HepG2 (cell line): ENCODE results near the gene JTB. TPM values are rescaled to one million over a fixed set of nuclear protein-coding genes. Genes with fewer than 3 reads are reported as not detected.

Experiments used
- ATAC-seq: fragments of 200-7000 bp; cut with Tn5 transposase; 3 replicates; pipeline ENCODE4 v1.9.1; 2020; ENCODE audit warnings: mild to moderate bottlenecking, moderate library complexity
- BruUV-seq: library from RNA; stranded (reverse); fragments of 400-500 nt; replicated peaks from 2 replicates; lab custom pipeline; 2021; lab: Mats Ljungman, UMichigan
- CTCF ChIA-PET: fragments of 300-600 bp; formaldehyde crosslinking; extraction: SDS; loops from one replicate; lab custom pipeline; 2021; ENCODE audit warnings: low total read pairs, inconsistent platforms, low intra/inter-chr PET ratio; lab: Yijun Ruan, JAX
- POLR2A ChIA-PET: fragments of 350-600 bp; sonication (Branson Sonifier 250); formaldehyde crosslinking; loops from one replicate; lab custom pipeline; 2020; ENCODE audit warnings: antibody characterized with exemption, inconsistent platforms; lab: Yijun Ruan, JAX
- DNase-seq: peaks from one replicate; pipeline ENCODE4 v3.0.0-alpha.2; 2015; ENCODE audit warnings: low spot score
- FAIRE-seq: peaks from 3 replicates; lab custom pipeline; 2011; peaks lifted over from hg19 to GRCh38; lab: Jason Lieb, UNC
- H2AFZ ChIP-seq: one replicate; pipeline ENCODE4 v1.6.1; 2011; ENCODE audit warnings: low read length, inconsistent platforms
- H3K27ac ChIP-seq: fragments of 300-600 bp; 3 replicates; pipeline ENCODE4 v1.8.0; 2011; ENCODE audit warnings: mixed run types, mild to moderate bottlenecking, mixed read lengths, low read length, inconsistent platforms; ENCODE audit not compliant: insufficient read depth; ENCODE audit errors: extremely low read length
- H3K27me3 ChIP-seq, 2 experiments: fragments of 200-600 bp in 1 of 2; 2 replicates in 1 of 2; 3 replicates in 1 of 2; pipeline versions ENCODE4 v1.6.0 to v1.8.0; 2011; ENCODE audit warnings: low read length in 2 of 2, mild to moderate bottlenecking in 2 of 2, moderate library complexity in 2 of 2, inconsistent platforms in 1 of 2; ENCODE audit not compliant: insufficient read depth in 2 of 2, control insufficient read depth in 1 of 2
- H3K36me3 ChIP-seq, 2 experiments: fragments of 200-600 bp in 1 of 2; replicated peaks in 1 of 2; 2 replicates in 1 of 2; 3 replicates in 1 of 2; pipeline versions ENCODE4 v1.5.1 to v1.8.0; 2011; ENCODE audit warnings: low read length in 2 of 2, inconsistent platforms in 1 of 2; ENCODE audit not compliant: insufficient read depth in 2 of 2, control insufficient read depth in 1 of 2
- H3K4me1 ChIP-seq: 2 replicates; pipeline ENCODE4 v1.5.1; 2012; ENCODE audit warnings: low read length, inconsistent platforms; ENCODE audit not compliant: insufficient read depth
- H3K4me2 ChIP-seq: 2 replicates; pipeline ENCODE4 v1.6.0; 2011; ENCODE audit warnings: low read depth, low read length, inconsistent platforms
- H3K4me3 ChIP-seq, 3 experiments: fragments of 200-600 bp in 1 of 3; sonication (generic), shearing (Covaris generic) in 1 of 3; replicated peaks in 1 of 3; 2 replicates each; pipeline ENCODE4 v1.5.1; 2011 to 2016; ENCODE audit warnings: low read length in 3 of 3, inconsistent platforms in 2 of 3, low read depth in 2 of 3, mild to moderate bottlenecking in 2 of 3, control low read depth in 1 of 3, mixed read lengths in 1 of 3; ENCODE audit not compliant: insufficient read depth in 1 of 3
- H3K79me2 ChIP-seq: one replicate; pipeline ENCODE4 v1.6.1; 2011; ENCODE audit warnings: low read length, inconsistent platforms; ENCODE audit not compliant: insufficient read depth
- H3K9ac ChIP-seq: 2 replicates; pipeline ENCODE4 v1.6.0; 2011; ENCODE audit warnings: mild to moderate bottlenecking, low read depth, low read length, inconsistent platforms; ENCODE audit not compliant: insufficient read depth
- H3K9me3 ChIP-seq: 2 replicates; pipeline ENCODE4 v1.5.1; 2012; ENCODE audit warnings: mild to moderate bottlenecking, low read length
- H4K20me1 ChIP-seq: 2 replicates; pipeline ENCODE4 v1.6.0; 2011; ENCODE audit warnings: inconsistent platforms, mild to moderate bottlenecking, low read length, moderate library complexity; ENCODE audit not compliant: insufficient read depth
- ATAD3A ChIP-seq: sonication (generic); formaldehyde crosslinking; IDR thresholded peaks from 2 replicates; pipeline ENCODE4 v1.4.0; 2020; ENCODE audit warnings: missing genetic modification reagents
- ELF1 ChIP-seq: sonication (generic); formaldehyde crosslinking; IDR thresholded peaks from 2 replicates; pipeline ENCODE4 v1.4.0; 2020; ENCODE audit warnings: missing genetic modification reagents
- FOSL1 ChIP-seq: sonication (generic); formaldehyde crosslinking; IDR thresholded peaks from 2 replicates; pipeline ENCODE4 v1.9.0; 2021; ENCODE audit warnings: missing genetic modification reagents, borderline replicate concordance
- GATAD2A ChIP-seq: IDR thresholded peaks from 2 replicates; pipeline ENCODE4 v1.6.1; 2016
- ISL2 ChIP-seq: sonication (generic); formaldehyde crosslinking; IDR thresholded peaks from 2 replicates; pipeline ENCODE4 v1.5.0; 2020; ENCODE audit warnings: missing genetic modification reagents
- JUNB ChIP-seq: sonication (generic); formaldehyde crosslinking; IDR thresholded peaks from 2 replicates; pipeline ENCODE4 v1.8.0; 2022; ENCODE audit warnings: missing genetic modification reagents, mild to moderate bottlenecking, borderline replicate concordance
- KAT7 ChIP-seq: IDR thresholded peaks from 2 replicates; pipeline ENCODE4 v1.6.1; 2018; ENCODE audit warnings: borderline replicate concordance, missing compliant biosample characterization
- MAF1 ChIP-seq: sonication (generic); formaldehyde crosslinking; IDR thresholded peaks from 2 replicates; pipeline ENCODE4 v1.5.0; 2020; ENCODE audit warnings: missing genetic modification reagents, borderline replicate concordance
- MED13 ChIP-seq: sonication (generic); formaldehyde crosslinking; IDR thresholded peaks from 2 replicates; pipeline ENCODE4 v1.5.0; 2020; ENCODE audit warnings: missing genetic modification reagents
- NFATC3 ChIP-seq: sonication (generic); formaldehyde crosslinking; IDR thresholded peaks from 2 replicates; pipeline ENCODE4 v1.5.1; 2020; ENCODE audit warnings: mild to moderate bottlenecking, missing genetic modification reagents
- NR2F1 ChIP-seq, 2 experiments: fragments of 450-650 bp in 1 of 2; formaldehyde crosslinking in 1 of 2; IDR thresholded peaks; 2 replicates each; pipeline versions ENCODE4 v1.5.0 to v1.6.1; 2016 to 2020; ENCODE audit warnings: mild to moderate bottlenecking in 1 of 2, missing compliant biosample characterization in 1 of 2, missing genetic modification reagents in 1 of 2, moderate library complexity in 1 of 2
- TRIM24 ChIP-seq: sonication (generic); formaldehyde crosslinking; IDR thresholded peaks from 2 replicates; pipeline ENCODE4 v1.8.0; 2022; ENCODE audit warnings: mild to moderate bottlenecking, missing genetic modification reagents
- ZBTB3 ChIP-seq: sonication (generic); formaldehyde crosslinking; IDR thresholded peaks from 2 replicates; pipeline ENCODE4 v1.4.0; 2020; ENCODE audit warnings: low read depth, mild to moderate bottlenecking, moderate library complexity, missing genetic modification reagents, borderline replicate concordance
- ZBTB8A ChIP-seq: sonication (generic); formaldehyde crosslinking; IDR thresholded peaks from 2 replicates; pipeline ENCODE4 v1.4.0; 2020; ENCODE audit warnings: mild to moderate bottlenecking, low read depth, missing genetic modification reagents, borderline replicate concordance
- ZNF670 ChIP-seq: sonication (generic); formaldehyde crosslinking; IDR thresholded peaks from 2 replicates; pipeline ENCODE4 v1.8.0; 2022; ENCODE audit warnings: mild to moderate bottlenecking, missing genetic modification reagents, borderline replicate concordance
- ZNF678 ChIP-seq: sonication (generic); formaldehyde crosslinking; IDR thresholded peaks from 2 replicates; pipeline ENCODE4 v1.4.0; 2020; ENCODE audit warnings: mild to moderate bottlenecking, missing genetic modification reagents
- WGBS: methylation state at CpG from one replicate; pipeline ENCODE4 v1.1.6; 2017; ENCODE audit warnings: low lambda C conversion rate; 5-methylcytosine and 5-hydroxymethylcytosine counted together
- in situ Hi-C: cut with HindIII; loops from 2 replicates; pipeline ENCODE4 v1.10.0; 2017; ENCODE audit warnings: low pct_unique_long_range_greater_than_20kb; ENCODE audit not compliant: extremely low pct_ligation_motif_present
- intact Hi-C: fragments of 100-400 bp; cut with micrococcal nuclease; formaldehyde crosslinking; loops from one replicate; pipeline ENCODE4 v1.10.0; 2022; ENCODE audit not compliant: unreplicated experiment
- polyA plus RNA-seq, 8 experiments: library from polyadenylated mRNA; depleted of rRNA in 3 of 8; stranded (reverse) in 7 of 8; unstranded in 1 of 8; fragments of >200 nt; fragmentation: Illumina TruSeq in 4 of 8; extraction: Trizol in 4 of 8; gene quantifications; 2 replicates each; pipeline versions ENCODE4 v1.2.1 to v1.2.3, GENCODE V29; 2011 to 2016; ENCODE audit warnings: low read depth in 4 of 8, missing spikeins in 1 of 8, mixed read lengths in 1 of 8; ENCODE audit not compliant: insufficient read depth in 1 of 8
- total RNA-seq, 5 experiments: library from RNA; depleted of rRNA; stranded (reverse); fragments of >200 nt; fragmentation: Illumina TruSeq; extraction: Trizol; gene quantifications; 2 replicates each; pipeline ENCODE4 v1.2.3, GENCODE V29; 2016; ENCODE audit warnings: low read depth in 1 of 5
- TF ChIP-seq, protein P1 (sequence below): sonication (generic); formaldehyde crosslinking; IDR thresholded peaks from 2 replicates; pipeline ENCODE4 v1.4.0; 2020; ENCODE audit warnings: mild to moderate bottlenecking, missing genetic modification reagents
- TF ChIP-seq, protein P2 (sequence below): sonication (generic); formaldehyde crosslinking; IDR thresholded peaks from 2 replicates; pipeline ENCODE4 v1.5.0; 2020; ENCODE audit warnings: missing genetic modification reagents, mild to moderate bottlenecking, borderline replicate concordance
- TF ChIP-seq, protein P3 (sequence below): IDR thresholded peaks from 2 replicates; pipeline ENCODE4 v1.6.1; 2016; ENCODE audit warnings: low read depth, borderline replicate concordance
- TF ChIP-seq, protein P4 (sequence below): conservative IDR thresholded peaks from 2 replicates; pipeline ENCODE4 v1.6.1; 2018; ENCODE audit warnings: missing genetic modification reagents

Gene JTB
- total and polyA plus RNA-seq, 2 of the 13 experiments (the other 11 are each of a cell fraction or from before 2014, with no cell fraction given) = 96.7 to 99.2 TPM

DNA sequence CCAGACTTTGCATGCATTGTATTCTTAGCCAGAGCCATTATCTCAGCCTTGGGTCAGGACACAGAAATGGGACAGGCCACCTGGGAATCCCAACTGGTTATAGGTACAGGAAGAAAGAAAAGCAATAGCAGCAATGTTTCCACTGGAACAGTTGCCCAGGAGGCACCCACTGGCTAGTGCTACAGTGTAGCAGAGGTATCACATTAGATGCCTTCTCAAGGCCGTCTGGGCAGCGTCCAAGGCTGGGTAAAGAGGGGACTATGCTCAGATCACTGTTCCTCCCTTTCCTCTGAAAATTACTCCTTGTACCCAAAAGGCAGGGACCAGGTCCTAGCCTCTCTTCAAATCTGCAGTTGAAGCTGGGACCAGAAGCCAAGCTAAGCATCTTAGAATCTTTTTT, 7.1 kb downstream of the JTB start:
- no peak for FAIRE-seq
- no CpG with 5 or more reads among the region's 2 CpGs for WGBS

DNA sequence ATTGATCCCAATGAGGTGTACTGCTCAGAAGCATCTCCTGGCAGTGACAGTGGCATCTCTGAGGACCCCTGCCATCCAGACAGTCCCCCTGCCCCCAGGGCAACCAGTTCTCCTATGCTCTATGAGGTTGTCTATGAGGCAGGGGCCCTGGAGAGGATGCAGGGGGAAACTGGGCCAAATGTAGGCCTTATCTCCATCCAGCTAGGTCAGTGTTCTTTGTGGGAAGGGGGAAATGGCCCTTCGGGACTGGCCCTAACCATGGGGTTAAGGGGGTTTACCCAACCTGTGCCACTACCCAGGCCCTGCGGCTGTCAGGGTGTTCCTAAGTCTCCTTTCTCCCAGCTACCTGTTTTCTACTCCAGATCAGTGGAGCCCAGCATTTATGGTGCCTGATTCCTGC, 8.5 kb downstream of the JTB start:
- WGBS = 94% methylated on average over 2 of the region's 2 CpGs
- ChIA-PET POLR2A (interaction anchor here (4.3 to 10.0 kb wide), 2 partner anchors 8 to 19 kb away, joined by 92 to 209 read pairs; partner anchors contain the start of genes JTB, RAB13 and RPS27), CTCF (no interaction called here)
- Histone ChIP-seq H3K9me3 (no peaks in the 10 kb centered on the region), H3K9ac (peak overlapping the region; percentile 75; the same call in 1 of the 2 replicates), H3K79me2 (peaks cover 3% of the 10 kb centered on the region), H3K4me2 (peak overlapping the region; percentile 98), H3K36me3 (peaks cover 0 to 6% of the 10 kb centered on the region in 2 experiments; a peak in 3 of 5 replicates), H3K4me1 (peaks cover 29% of the 10 kb centered on the region), H3K27me3 (no peaks in the 10 kb centered on the region), H3K27ac (no peak overlapping the region), H3K4me3 (peak overlapping the region in 2 of 3 experiments; percentile 72 to 82; a peak in 2 of 6 replicates), H4K20me1 (no peaks in the 10 kb centered on the region), H2AFZ (no peak overlapping the region)
- no peak for FAIRE-seq
- ATAC-seq = no peak
- no peak for DNase-seq
- intact Hi-C loops = loop anchor here (5.0 kb wide), 1 partner anchor 172 kb away; no protein-coding TSS in a partner anchor
- in situ Hi-C loops = no loop called here
- no TSS peak for BruUV-seq
- TF ChIP-seq, protein P1, sequence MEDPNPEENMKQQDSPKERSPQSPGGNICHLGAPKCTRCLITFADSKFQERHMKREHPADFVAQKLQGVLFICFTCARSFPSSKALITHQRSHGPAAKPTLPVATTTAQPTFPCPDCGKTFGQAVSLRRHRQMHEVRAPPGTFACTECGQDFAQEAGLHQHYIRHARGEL (CRISPR knock-in tag) = no peak
- no peak for TF ChIP-seq GATAD2A (CRISPR knock-in tag)
- no peak for TF ChIP-seq NR2F1 (CRISPR knock-in tag; IDR thresholded peaks at IDR 0.05)
- no peak for TF ChIP-seq ZBTB8A (CRISPR knock-in tag)
- TF ChIP-seq ISL2 (CRISPR knock-in tag) = no peak
- no peak for TF ChIP-seq NFATC3
- TF ChIP-seq, protein P2, sequence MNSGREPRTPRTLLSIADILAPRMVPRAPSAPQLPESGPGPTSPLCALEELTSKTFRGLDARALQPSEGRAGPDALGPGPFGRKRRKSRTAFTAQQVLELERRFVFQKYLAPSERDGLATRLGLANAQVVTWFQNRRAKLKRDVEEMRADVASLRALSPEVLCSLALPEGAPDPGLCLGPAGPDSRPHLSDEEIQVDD (CRISPR knock-in tag) = no peak
- TF ChIP-seq FOSL1 (CRISPR knock-in tag) = no peak
- TF ChIP-seq JUNB (CRISPR knock-in tag) = no peak
- no peak for TF ChIP-seq ZBTB3
- no peak for TF ChIP-seq ATAD3A (CRISPR knock-in tag)

More for the DNA sequence above, 7.1 kb downstream of the JTB start:
- Histone ChIP-seq H3K36me3 (peaks cover 1 to 13% of the 10 kb centered on the region in 2 experiments; a peak in 4 of 5 replicates), H3K27ac (no peak overlapping the region), H4K20me1 (no peaks in the 10 kb centered on the region), H3K4me2 (no peak overlapping the region), H3K9ac (no peak overlapping the region), H3K9me3 (no peaks in the 10 kb centered on the region), H2AFZ (no peak overlapping the region), H3K79me2 (no peaks in the 10 kb centered on the region), H3K27me3 (no peaks in the 10 kb centered on the region), H3K4me1 (peaks cover 24% of the 10 kb centered on the region), H3K4me3 (no peak overlapping the region)
- ATAC-seq (no peak), DNase-seq (no peak)
- ChIA-PET CTCF (no interaction called here), POLR2A (interaction anchor here (10.0 kb wide), 1 partner anchor 7 kb away, joined by 209 read pairs; the partner anchor contains the start of gene JTB)
- TF ChIP-seq, protein P3, sequence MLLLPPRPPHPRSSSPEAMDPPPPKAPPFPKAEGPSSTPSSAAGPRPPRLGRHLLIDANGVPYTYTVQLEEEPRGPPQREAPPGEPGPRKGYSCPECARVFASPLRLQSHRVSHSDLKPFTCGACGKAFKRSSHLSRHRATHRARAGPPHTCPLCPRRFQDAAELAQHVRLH (CRISPR knock-in tag) = no peak
- TF ChIP-seq MED13 (CRISPR knock-in tag) (no peak), ZNF678 (CRISPR knock-in tag) (no peak), TRIM24 (CRISPR knock-in tag) (no peak), ELF1 (CRISPR knock-in tag) (no peak), ZNF670 (no peak), FOSL1 (CRISPR knock-in tag) (no peak), KAT7 (CRISPR knock-in tag) (no peak), MAF1 (CRISPR knock-in tag) (no peak)
- TF ChIP-seq, protein P4, sequence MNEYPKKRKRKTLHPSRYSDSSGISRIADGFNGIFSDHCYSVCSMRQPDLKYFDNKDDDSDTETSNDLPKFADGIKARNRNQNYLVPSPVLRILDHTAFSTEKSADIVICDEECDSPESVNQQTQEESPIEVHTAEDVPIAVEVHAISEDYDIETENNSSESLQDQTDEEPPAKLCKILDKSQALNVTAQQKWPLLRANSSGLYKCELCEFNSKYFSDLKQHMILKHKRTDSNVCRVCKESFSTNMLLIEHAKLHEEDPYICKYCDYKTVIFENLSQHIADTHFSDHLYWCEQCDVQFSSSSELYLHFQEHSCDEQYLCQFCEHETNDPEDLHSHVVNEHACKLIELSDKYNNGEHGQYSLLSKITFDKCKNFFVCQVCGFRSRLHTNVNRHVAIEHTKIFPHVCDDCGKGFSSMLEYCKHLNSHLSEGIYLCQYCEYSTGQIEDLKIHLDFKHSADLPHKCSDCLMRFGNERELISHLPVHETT (CRISPR knock-in tag) = no peak
- no TSS peak for BruUV-seq
- intact Hi-C loops (no loop called here), in situ Hi-C loops (no loop called here)
